Fibroblast of gingiva (primary cell): ENCODE results near the gene GPS2.
A peak's percentile ranks its signal among the peaks of the same experiment; 100 is the strongest.
"Not testable (repeated sequence)": the region's sequence is repeated elsewhere in the genome, so short reads cannot be mapped to it uniquely, and the experiment has no call there.

Experiments used
- DNase-seq: peaks from one replicate; pipeline ENCODE4 v3.0.0-alpha.2; 2011; ENCODE audit warnings: low read depth

GPS2 gene

GRCh38 chr17:7337600-7337999 lies 22.4 kb upstream of the GPS2 start:
- not testable (repeated sequence) for DNase-seq

- no peak for DNase-seq
Measured at GRCh38 chr17:7336240-7337175, 21.3 kb upstream of the GPS2 start, which contains the start of gene ACAP1. ACAP1 (plus strand) TSS chr17:7336529; CDS start chr17:7336735, 206 bp downstream.

- DNase-seq: not testable (repeated sequence)
Measured at GRCh38 chr17:7335765-7336164, 20.6 kb upstream of the GPS2 start.

- DNase-seq: no peak
Measured at GRCh38 chr17:7334938-7335538, 19.9 kb upstream of the GPS2 start.

GRCh38 chr17:7332600-7333069 lies 17.5 kb upstream of the GPS2 start:
- DNase-seq: not testable (repeated sequence)

- DNase-seq: no peak
Measured at GRCh38 chr17:7332111-7332510, 17.0 kb upstream of the GPS2 start.

- DNase-seq: no peak
Measured at GRCh38 chr17:7330638-7331015, 15.5 kb upstream of the GPS2 start.

- DNase-seq: peak; percentile 68
Measured at GRCh38 chr17:7329997-7330637, 15.0 kb upstream of the GPS2 start.

GRCh38 chr17:7329374-7329996 lies 14.3 kb upstream of the GPS2 start:
- peak; percentile 100 for DNase-seq

GRCh38 chr17:7328840-7329373 lies 13.7 kb upstream of the GPS2 start, which contains the start of gene NEURL4:
NEURL4 (minus strand) TSS chr17:7329335; CDS start chr17:7329312, 23 bp downstream.
- DNase-seq: no peak

GRCh38 chr17:7328009-7328408 lies 12.8 kb upstream of the GPS2 start:
- DNase-seq: no peak

- no peak for DNase-seq
Measured at GRCh38 chr17:7327501-7327900, 12.3 kb upstream of the GPS2 start.

GRCh38 chr17:7327056-7327455 lies 11.9 kb upstream of the GPS2 start:
- no peak for DNase-seq

GRCh38 chr17:7326186-7326585 lies 11.0 kb upstream of the GPS2 start:
- DNase-seq: no peak

- DNase-seq: no peak
Measured at GRCh38 chr17:7325031-7325528, 9.9 kb upstream of the GPS2 start.

GRCh38 chr17:7324438-7324779 lies 9.2 kb upstream of the GPS2 start:
- no peak for DNase-seq

- no peak for DNase-seq
Measured at GRCh38 chr17:7323731-7324437, 8.7 kb upstream of the GPS2 start.

GRCh38 chr17:7322520-7323194 lies 7.5 kb upstream of the GPS2 start:
- no peak for DNase-seq

GRCh38 chr17:7321466-7321865 lies 6.3 kb upstream of the GPS2 start:
- no peak for DNase-seq

- DNase-seq: no peak
Measured at GRCh38 chr17:7318121-7318860, 3.1 kb upstream of the GPS2 start.
